Duodenal mucosa (tissue), 2 donors: ENCODE measurements around the gene RHOC.
"Not testable (repeated sequence)": the region's sequence is repeated elsewhere in the genome, so short reads cannot be mapped to it uniquely, and the experiment has no call there.

Experiments
- H3K27ac ChIP-seq: one replicate; pipeline ENCODE4 v1.7.0; 2013; ENCODE audit warnings: low read depth, low read length
- H3K27me3 ChIP-seq, 2 donors: one replicate each; pipeline ENCODE4 v1.7.0; 2013; ENCODE audit warnings: low read length in 2 of 2, control low read depth in 1 of 2; ENCODE audit not compliant: insufficient read depth in 2 of 2, control insufficient read depth in 1 of 2
- H3K36me3 ChIP-seq, 2 donors: one replicate each; pipeline ENCODE4 v1.7.0; 2013; ENCODE audit warnings: low read length in 2 of 2, control low read depth in 1 of 2; ENCODE audit not compliant: insufficient read depth in 2 of 2, control insufficient read depth in 1 of 2
- H3K4me1 ChIP-seq, 2 donors: one replicate each; pipeline ENCODE4 v1.7.0; 2013; ENCODE audit warnings: low read length in 2 of 2, control low read depth in 1 of 2; ENCODE audit not compliant: insufficient read depth in 2 of 2, control insufficient read depth in 1 of 2
- H3K4me3 ChIP-seq, 2 donors: one replicate each; pipeline ENCODE4 v1.7.0; 2013; ENCODE audit warnings: low read length in 2 of 2, low read depth in 1 of 2
- H3K9ac ChIP-seq, 2 donors: one replicate each; pipeline ENCODE4 v1.7.0; 2013; ENCODE audit warnings: low read length in 2 of 2, low read depth in 1 of 2
- H3K9me3 ChIP-seq, 2 donors: one replicate each; pipeline ENCODE4 v1.7.0; 2013; ENCODE audit warnings: low read length in 2 of 2, control low read depth in 1 of 2; ENCODE audit not compliant: control insufficient read depth in 1 of 2

The RHOC gene

GRCh38 chr1:112728306-112728971 lies 21.5 kb upstream of the RHOC start:
- not testable (repeated sequence) for H3K9me3 ChIP-seq, H3K36me3 ChIP-seq, H3K27me3 ChIP-seq, H3K9ac ChIP-seq, H3K4me3 ChIP-seq, H3K4me1 ChIP-seq, H3K27ac ChIP-seq

- H3K36me3 ChIP-seq: no peaks in the 10 kb centered on the region
These were observed 20.8 kb upstream of the RHOC start for GRCh38 chr1:112727716-112728115.

DNA sequence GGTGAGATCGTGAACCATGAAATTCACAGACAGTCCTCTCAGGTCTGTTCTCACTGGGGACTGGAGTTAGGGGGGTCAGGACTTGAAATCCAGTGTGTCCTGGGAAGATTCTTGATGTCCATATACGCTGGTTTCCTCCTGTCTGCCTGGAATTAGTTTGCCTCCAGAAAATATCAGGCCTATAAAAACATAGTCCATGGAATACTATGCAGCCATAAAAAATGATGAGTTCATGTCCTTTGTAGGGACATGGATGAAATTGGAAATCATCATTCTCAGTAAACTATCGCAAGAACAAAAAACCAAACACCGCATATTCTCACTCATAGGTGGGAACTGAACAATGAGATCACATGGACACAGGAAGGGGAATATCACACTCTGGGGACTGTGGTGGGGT lies 17.3 kb upstream of the RHOC start:
- not testable (repeated sequence) for H3K27ac ChIP-seq

More at GRCh38 chr1:112727716-112728115, 20.8 kb upstream of the RHOC start:
- no peak overlapping the region for H3K27ac ChIP-seq
- H3K9ac ChIP-seq: no peak overlapping the region
- H3K4me1 ChIP-seq: peaks cover 5 to 6% of the 10 kb centered on the region in 2 donors
- H3K4me3 ChIP-seq: no peak overlapping the region
- H3K27me3 ChIP-seq: peaks cover 0 to 8% of the 10 kb centered on the region in 2 donors
- H3K9me3 ChIP-seq: no peaks in the 10 kb centered on the region

DNA sequence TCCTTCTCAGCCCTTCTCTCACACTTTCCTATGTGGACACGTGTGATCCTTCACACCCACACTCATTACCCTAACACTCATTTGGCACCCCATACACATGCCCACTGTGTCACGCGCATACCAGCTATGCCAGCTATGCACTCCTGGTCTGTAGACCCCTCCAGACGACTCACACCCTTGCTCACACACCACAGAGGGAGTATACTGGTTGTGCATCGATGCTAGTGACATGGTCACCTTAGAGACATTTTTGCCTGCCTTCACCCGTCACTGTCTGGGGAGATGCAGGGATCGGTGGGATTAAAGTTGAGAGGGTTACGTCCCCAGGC lies 16.5 kb upstream of the RHOC start:
- peak overlapping the region in 1 of 2 donors; percentile 6 for H3K9ac ChIP-seq
- H3K36me3 ChIP-seq: no peaks in the 10 kb centered on the region
- H3K4me3 ChIP-seq: no peak overlapping the region
- peaks cover 6 to 21% of the 10 kb centered on the region in 2 donors for H3K27me3 ChIP-seq
- no peak overlapping the region for H3K27ac ChIP-seq
- no peaks in the 10 kb centered on the region for H3K9me3 ChIP-seq
- H3K4me1 ChIP-seq: peaks cover 9% of the 10 kb centered on the region in 2 donors

More for the DNA sequence above, 17.3 kb upstream of the RHOC start:
- H3K4me1 ChIP-seq, H3K9ac ChIP-seq, H3K9me3 ChIP-seq, H3K4me3 ChIP-seq, H3K36me3 ChIP-seq: not testable (repeated sequence)
- peaks cover 6 to 18% of the 10 kb centered on the region in 2 donors for H3K27me3 ChIP-seq

DNA sequence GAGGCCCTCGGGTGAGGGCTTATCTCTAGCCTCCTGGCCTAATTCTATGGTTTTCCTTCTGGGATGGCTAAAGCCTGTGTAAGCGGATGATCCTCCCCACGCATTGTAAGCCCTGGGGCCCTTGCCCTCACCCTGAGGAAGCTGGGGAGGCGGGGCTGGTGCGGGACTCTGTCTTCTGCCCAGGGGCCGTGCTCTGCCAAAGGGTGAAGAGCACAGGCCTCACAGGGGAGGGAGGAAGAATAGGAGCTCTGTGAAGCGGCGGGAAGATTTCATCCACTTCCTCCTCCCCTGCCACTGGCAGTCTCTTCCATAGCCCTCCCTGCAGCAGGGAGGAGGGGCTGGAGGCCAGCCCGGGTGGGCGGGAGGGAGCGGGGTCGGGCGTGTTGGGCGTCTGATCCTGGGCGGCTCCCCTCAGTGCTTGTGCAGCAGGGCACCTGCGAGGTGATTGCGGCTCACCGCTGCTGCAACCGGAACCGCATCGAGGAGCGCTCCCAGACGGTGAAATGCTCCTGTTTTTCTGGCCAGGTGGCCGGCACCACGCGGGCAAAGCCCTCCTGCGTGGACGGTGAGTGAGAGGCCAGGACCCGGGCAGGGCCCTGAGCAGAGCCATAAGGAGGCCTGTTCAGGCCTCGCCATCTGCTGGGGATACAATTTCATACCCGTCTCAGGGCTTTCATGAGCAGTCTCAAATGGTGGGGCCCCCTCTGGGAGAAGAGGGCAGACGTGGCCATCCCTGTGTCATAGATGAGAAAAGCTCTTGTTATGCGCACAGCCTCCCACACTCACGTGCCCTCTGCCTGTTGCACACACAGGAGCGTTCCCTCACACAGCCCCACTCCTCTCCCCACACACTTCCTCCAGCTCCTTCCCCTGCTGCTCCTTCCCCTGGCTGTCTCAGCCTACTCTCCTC lies 15.9 kb upstream of the RHOC start:
- no peaks in the 10 kb centered on the region for H3K9me3 ChIP-seq
- H3K36me3 ChIP-seq: no peaks in the 10 kb centered on the region
- H3K4me1 ChIP-seq: peaks cover 9% of the 10 kb centered on the region in 2 donors
- H3K27ac ChIP-seq: no peak overlapping the region
- peaks cover 9 to 21% of the 10 kb centered on the region in 2 donors for H3K27me3 ChIP-seq
- peak overlapping the region; percentile 21 to 35 for H3K4me3 ChIP-seq
- peak overlapping the region in 1 of 2 donors; percentile 6 for H3K9ac ChIP-seq

- H3K9me3 ChIP-seq: no peaks in the 10 kb centered on the region
- peaks cover 9% of the 10 kb centered on the region in 2 donors for H3K4me1 ChIP-seq
- H3K27ac ChIP-seq: no peak overlapping the region
- H3K4me3 ChIP-seq: no peak overlapping the region
- no peaks in the 10 kb centered on the region for H3K36me3 ChIP-seq
- H3K27me3 ChIP-seq: peaks cover 9 to 21% of the 10 kb centered on the region in 2 donors
- no peak overlapping the region for H3K9ac ChIP-seq
These were observed 15.1 kb upstream of the RHOC start for GRCh38 chr1:112721966-112722524.

GRCh38 chr1:112721294-112721693 lies 14.4 kb upstream of the RHOC start:
- H3K4me3 ChIP-seq, H3K36me3 ChIP-seq, H3K27ac ChIP-seq, H3K9me3 ChIP-seq, H3K4me1 ChIP-seq, H3K9ac ChIP-seq: not testable (repeated sequence)
- peaks cover 9 to 21% of the 10 kb centered on the region in 2 donors for H3K27me3 ChIP-seq

DNA sequence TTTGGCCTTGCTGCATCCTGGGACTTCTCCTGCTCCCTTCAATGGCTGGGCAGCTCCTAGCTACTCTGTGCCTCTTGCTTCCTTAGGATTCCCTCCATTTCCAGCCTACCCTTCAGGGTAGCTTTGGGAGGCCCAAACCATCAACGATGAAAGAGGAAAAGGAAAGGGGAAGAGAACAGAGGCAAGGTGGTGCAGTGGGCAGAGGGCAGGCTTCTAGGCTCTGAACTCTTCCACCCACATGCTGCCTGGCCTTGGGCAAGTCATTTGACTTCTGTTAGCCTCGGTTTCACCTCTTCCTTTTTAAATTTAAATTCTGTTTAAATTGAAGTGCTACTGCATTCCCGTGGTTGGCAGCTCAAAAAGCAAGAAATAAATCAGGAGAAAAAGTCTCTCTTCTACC lies 13.9 kb upstream of the RHOC start:
- H3K4me3 ChIP-seq: no peak overlapping the region
- no peak overlapping the region for H3K9ac ChIP-seq
- no peak overlapping the region for H3K27ac ChIP-seq
- peaks cover 9 to 21% of the 10 kb centered on the region in 2 donors for H3K27me3 ChIP-seq
- no peaks in the 10 kb centered on the region for H3K36me3 ChIP-seq
- peaks cover 13 to 14% of the 10 kb centered on the region in 2 donors for H3K4me1 ChIP-seq
- H3K9me3 ChIP-seq: no peaks in the 10 kb centered on the region

- no peak overlapping the region for H3K27ac ChIP-seq
- no peaks in the 10 kb centered on the region for H3K9me3 ChIP-seq
- H3K4me3 ChIP-seq: no peak overlapping the region
- H3K36me3 ChIP-seq: no peaks in the 10 kb centered on the region
- peaks cover 18 to 19% of the 10 kb centered on the region in 2 donors for H3K4me1 ChIP-seq
- H3K27me3 ChIP-seq: peaks cover 9 to 21% of the 10 kb centered on the region in 2 donors
- H3K9ac ChIP-seq: no peak overlapping the region
These were observed 12.8 kb upstream of the RHOC start for GRCh38 chr1:112719706-112720105.
